NCI-H2081 treated with DMSO at 0.1 percent for 48 hours (cell line): ENCODE data around the gene SGMS2.

Experiments used
- DNase-seq: peaks from one replicate; lab custom pipeline; 2025; lab: John Stamatoyannopoulos, UW

Gene SGMS2

GRCh38 chr4:107828315-107829090 lies 3.8 kb downstream of the SGMS2 start:
- DNase-seq, result no peak

GRCh38 chr4:107831140-107831539 lies 6.4 kb downstream of the SGMS2 start:
- DNase-seq, result no peak

GRCh38 chr4:107832275-107832807 lies 7.6 kb downstream of the SGMS2 start:
- DNase-seq, result no peak

GRCh38 chr4:107834241-107834794 lies 9.6 kb downstream of the SGMS2 start:
- no peak for DNase-seq

GRCh38 chr4:107835406-107835805 lies 10.7 kb downstream of the SGMS2 start:
- DNase-seq, result no peak

GRCh38 chr4:107837317-107837716 lies 12.6 kb downstream of the SGMS2 start:
- no peak for DNase-seq

GRCh38 chr4:107837776-107838618 lies 13.3 kb downstream of the SGMS2 start:
- no peak for DNase-seq

GRCh38 chr4:107838861-107839565 lies 14.3 kb downstream of the SGMS2 start:
- no peak for DNase-seq

- DNase-seq, result no peak
These were observed 18.7 kb downstream of the SGMS2 start for GRCh38 chr4:107843391-107843790.

- DNase-seq, result no peak
These were observed 20.9 kb downstream of the SGMS2 start for GRCh38 chr4:107845681-107846080.

GRCh38 chr4:107850438-107850837 lies 25.7 kb downstream of the SGMS2 start:
- DNase-seq, result no peak

GRCh38 chr4:107853444-107854355 lies 29.0 kb downstream of the SGMS2 start:
- no peak for DNase-seq

- no peak for DNase-seq
These were observed 29.8 kb downstream of the SGMS2 start for GRCh38 chr4:107854356-107855022.

- DNase-seq, result no peak
These were observed 31.0 kb downstream of the SGMS2 start for GRCh38 chr4:107855723-107856122.

GRCh38 chr4:107856901-107857300 lies 32.2 kb downstream of the SGMS2 start:
- no peak for DNase-seq

GRCh38 chr4:107857741-107858140 lies 33.0 kb downstream of the SGMS2 start:
- DNase-seq, result no peak

- DNase-seq, result no peak
These were observed 33.5 kb downstream of the SGMS2 start for GRCh38 chr4:107858158-107858742.

GRCh38 chr4:107862658-107863057 lies 37.9 kb downstream of the SGMS2 start:
- no peak for DNase-seq

GRCh38 chr4:107863416-107863815 lies 38.7 kb downstream of the SGMS2 start:
- DNase-seq, result no peak

- DNase-seq, result no peak
These were observed 39.2 kb downstream of the SGMS2 start for GRCh38 chr4:107863850-107864371.
